ENCODE results near the gene GNA14.

DNA sequence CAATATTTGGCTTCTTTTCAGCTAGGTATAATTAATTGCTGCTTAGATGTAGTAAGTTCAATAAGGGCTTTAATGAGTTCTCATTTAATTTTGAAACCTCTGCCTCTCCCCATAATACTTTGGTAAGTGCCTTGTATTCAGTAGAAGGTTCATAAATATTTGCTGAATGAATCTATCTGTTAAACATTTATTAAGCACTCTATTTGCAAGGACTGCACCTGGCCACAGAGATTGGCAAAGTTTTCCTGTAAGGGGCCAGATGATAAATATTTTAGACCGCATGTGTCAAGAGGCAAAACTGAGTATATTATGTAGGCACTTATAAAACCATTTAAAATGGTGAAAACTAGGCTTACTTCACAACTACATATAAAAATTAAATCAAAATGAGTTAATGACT, 19.0 kb upstream of the GNA14 start:
- TF ChIP-seq POLR2A (IDR thresholded peaks at IDR 0.05): no peak
- TF ChIP-seq, protein P1, sequence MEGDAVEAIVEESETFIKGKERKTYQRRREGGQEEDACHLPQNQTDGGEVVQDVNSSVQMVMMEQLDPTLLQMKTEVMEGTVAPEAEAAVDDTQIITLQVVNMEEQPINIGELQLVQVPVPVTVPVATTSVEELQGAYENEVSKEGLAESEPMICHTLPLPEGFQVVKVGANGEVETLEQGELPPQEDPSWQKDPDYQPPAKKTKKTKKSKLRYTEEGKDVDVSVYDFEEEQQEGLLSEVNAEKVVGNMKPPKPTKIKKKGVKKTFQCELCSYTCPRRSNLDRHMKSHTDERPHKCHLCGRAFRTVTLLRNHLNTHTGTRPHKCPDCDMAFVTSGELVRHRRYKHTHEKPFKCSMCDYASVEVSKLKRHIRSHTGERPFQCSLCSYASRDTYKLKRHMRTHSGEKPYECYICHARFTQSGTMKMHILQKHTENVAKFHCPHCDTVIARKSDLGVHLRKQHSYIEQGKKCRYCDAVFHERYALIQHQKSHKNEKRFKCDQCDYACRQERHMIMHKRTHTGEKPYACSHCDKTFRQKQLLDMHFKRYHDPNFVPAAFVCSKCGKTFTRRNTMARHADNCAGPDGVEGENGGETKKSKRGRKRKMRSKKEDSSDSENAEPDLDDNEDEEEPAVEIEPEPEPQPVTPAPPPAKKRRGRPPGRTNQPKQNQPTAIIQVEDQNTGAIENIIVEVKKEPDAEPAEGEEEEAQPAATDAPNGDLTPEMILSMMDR (IDR thresholded peaks at IDR 0.05): no peak
- TF ChIP-seq POLR2AphosphoS5 (IDR thresholded peaks at IDR 0.05): no peak

Measured in breast epithelium (tissue), 3 donors.